ENCODE measurements around the gene WFDC11.
"Not testable (repeated sequence)": the region's sequence is repeated elsewhere in the genome, so short reads cannot be mapped to it uniquely, and the experiment has no call there.

The WFDC11 gene

DNA sequence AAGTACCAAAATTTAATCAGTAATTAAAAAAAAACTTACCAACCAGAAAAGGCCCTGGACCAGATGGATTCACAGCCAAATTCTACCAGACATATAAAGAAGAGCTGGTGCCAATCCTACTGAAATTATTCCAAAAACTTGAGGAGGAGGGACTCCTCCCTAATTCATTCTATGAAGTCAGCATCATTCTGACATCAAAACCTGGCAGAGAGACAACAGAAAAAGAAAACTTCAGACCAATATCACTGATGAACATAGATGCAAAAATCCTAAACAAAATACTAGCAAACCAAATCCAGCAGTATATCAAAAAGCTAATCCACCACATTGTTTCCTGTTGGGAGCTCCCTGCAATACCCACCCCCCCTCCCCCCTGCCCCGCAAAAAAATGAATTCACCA, at the start of gene WFDC11:
WFDC11 (minus strand) TSS at position 101 of the 400 bp plus-strand sequence. CDS start 19,639 bp downstream, outside the sequence.
- DNase-seq: no peak

DNA sequence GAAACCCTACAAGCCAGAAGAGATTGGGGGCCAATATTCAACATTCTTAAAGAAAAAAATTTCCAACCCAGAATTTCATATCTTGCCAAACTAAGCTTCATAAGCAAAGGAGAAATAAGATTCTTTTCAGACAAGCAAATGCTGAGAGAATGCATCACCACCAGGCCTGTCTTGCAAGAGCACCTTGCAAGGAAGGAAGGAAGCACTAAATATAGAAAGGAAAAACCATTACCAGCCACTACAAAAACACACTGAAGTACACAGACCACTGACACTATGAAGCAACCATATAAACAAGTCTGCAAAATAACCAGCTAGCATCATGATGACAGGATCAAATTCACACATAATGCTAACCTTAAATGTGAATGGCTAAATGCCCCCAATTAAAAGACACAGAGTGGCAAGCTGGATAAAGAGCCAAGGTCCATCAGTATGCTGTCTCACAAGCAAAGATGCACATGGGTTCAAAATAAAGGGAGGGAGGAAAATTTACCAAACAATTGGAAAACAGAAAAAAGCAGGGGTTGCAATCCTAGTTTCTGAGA, 46.2 kb upstream of the WFDC11 start:
- DNase-seq: not testable (repeated sequence)

DNA sequence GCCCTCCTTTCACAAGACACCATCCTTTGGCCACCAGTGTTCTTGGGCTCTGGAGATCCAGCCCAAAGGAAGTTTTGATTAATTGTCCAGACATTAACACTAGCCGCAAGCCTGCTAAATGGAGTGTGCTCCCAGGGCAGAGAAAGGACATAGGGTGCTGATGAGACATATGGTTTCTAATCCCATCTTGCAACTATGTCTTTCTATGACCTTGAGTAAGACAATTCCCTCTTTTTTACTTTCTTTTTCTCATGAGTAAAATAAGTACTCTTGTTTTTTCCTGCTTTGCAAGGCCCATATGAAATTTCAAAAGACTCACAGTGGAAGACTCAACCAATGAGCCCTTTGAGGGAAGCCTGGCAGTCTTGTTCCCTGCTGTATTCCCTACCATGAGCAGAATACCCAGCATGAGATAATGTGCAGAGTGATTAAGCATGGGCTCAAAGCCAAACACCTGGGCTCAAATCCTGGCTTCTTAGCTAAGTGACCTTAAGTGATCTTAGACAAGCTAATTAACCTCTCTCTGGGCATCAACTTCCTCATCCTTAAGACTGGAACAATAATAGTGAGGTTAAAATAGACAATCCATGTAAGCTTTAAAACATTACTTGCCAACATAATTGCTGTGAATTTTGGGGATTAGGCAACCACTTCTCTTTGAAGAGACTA, 35.1 kb upstream of the WFDC11 start, which contains the start of gene WFDC10B:
WFDC10B (minus strand) TSS at position 51 of the 669 bp plus-strand sequence. CDS start 19,027 bp downstream, outside the sequence.
- DNase-seq: no peak

DNA sequence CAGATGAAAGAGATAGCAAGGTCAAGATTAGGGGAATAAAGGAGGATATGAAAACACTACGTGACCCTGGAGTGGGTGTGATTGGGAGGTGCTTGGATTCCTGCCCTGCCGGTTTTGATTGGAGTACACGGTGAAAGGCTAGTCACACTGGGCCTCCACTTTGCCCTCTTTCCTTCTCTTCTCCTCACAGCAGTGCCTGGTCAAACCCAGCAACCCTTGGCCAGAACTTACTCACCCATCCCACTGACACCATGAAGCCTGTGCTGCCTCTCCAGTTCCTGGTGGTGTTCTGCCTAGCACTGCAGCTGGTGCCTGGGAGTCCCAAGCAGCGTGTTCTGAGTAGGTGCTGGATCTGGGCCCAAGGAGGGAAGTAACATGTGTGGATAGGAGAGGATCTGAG, 31.8 kb upstream of the WFDC11 start, which contains the start of gene WFDC13:
WFDC13 (plus strand) TSS at position 166 of the 400 bp plus-strand sequence; CDS start at position 252, 86 bp downstream.
- DNase-seq: no peak

DNA sequence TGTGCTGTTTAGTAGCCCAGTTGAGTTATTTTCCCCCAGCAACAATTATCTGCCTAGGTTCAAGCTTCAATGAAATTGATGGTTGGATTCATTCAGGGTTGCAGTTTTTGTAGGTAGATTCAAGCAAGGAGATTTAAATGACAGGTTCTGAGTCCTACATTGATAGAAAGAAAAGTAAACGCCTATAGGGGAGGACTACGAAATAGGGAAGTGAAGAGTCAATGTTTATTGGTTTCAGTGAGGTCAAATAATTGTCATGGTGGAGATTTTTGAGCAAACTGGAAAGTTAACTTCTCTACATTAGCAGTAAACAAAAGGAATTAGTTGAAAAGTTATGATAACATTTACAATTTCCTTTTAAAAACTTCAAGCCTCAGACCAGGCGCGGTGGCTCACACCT, 31.1 kb upstream of the WFDC11 start:
- DNase-seq: no peak

DNA sequence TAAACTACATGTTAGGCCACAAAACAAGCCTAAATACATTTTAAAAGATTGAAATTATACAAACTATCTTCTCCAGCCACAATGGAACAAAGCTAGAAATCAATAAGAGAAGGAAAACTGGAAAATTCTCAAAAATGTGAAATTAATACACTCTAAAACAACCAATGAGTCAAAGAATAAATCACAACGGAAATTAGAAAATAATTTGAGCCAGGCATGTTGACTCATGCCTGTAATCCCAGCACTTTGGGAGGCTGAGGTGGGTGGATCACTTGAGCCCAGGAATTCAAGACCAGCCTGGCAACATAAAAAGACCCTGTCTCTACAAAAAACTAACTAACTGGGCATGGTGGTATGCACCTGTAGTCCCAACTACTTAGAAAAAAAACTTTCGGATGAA, 25.5 kb upstream of the WFDC11 start:
- DNase-seq: no peak

DNA sequence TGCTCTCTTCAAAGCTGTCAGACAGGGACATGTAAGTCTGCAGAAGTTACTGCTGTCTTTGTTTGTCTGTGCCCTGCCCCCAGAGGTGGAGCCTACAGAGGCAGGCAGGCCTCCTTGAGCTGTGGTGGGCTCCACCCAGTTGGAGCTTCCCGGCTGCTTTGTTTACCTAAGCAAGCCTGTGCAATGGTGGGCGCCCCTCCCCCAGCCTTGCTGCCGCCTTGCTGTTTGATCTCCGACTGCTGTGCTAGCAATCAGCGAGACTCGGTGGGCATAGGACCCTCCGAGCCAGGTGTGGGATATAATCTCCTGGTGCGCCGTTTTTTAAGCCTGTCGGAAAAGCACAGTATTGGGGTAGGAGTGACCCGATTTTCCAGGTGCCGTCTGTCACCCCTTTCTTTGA, 23.3 kb upstream of the WFDC11 start:
- not testable (repeated sequence) for DNase-seq

DNA sequence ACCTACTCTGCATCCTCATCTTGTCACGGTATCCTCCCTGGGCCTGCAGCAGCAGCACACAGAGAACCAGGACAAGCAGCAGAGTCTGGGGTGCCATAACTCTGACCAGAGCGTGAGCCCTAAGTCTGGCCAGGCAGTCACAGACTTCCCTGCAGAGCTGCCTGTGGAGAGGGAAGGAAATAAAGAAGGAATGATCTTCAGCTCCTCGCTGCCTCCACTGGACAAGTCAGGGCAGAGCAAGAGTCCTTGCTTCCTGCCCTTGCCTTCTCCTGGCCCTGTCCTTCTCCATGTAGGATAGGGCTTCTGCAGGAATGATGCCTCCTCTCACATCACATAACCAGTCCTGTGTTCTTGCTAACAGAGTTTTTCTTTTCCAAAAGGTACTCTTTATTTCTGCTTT, 15.9 kb upstream of the WFDC11 start:
- no peak for DNase-seq

DNA sequence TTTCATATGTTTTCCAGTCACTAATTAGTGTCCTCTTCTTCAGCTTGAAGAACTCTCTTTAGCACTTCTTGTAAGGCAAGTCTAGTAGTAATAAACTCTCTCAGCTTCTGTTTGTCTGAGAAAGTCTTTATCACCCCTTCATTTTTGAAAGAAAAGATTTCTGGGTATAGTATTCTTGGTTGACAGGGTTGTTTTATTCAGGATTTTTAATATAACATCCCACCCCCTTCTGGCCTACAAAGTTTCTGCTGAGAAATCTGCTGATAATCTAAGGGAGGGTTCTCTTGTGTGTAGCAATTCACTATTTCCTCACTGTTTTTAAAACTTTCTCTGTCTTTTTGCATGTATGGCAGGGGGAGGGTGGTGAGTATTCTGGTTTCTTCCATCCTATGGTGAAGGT, 9.6 kb upstream of the WFDC11 start:
- DNase-seq: no peak

DNA sequence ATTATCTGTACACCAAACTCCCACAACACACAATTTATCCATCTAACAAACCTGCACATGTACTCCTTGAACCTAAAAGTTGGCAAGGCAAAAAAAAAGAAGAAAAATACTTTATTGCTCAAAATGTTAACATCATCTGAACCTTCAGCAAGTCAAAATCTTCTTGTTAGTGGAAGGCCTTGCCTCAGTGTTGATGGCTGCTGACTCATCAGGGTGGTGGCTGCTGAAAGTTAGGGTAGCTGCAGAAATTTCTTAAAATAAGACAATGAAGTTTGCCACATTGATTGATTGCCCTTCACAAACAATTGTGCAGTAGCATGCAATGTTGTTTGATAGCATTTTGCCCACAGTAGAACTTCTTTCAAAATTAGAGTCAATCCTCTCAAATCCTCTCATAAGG, 2.7 kb upstream of the WFDC11 start:
- DNase-seq: no peak

DNA sequence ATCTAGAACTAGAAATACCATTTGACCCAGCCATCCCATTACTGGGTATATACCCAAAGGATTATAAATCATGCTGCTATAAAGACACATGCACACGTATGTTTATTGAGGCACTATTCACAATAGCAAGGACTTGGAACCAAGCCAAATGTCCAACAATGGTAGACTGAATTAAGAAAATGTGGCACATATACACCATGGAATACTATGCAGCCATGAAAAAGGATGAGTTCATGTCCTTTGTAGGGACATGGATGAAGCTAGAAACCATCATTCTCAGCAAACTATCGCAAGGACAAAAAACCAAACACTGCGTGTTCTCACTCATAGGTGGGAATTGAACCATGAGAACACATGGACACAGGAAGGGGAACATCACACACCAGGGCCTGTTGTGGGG, 13.0 kb downstream of the WFDC11 start:
- DNase-seq: not testable (repeated sequence)

DNA sequence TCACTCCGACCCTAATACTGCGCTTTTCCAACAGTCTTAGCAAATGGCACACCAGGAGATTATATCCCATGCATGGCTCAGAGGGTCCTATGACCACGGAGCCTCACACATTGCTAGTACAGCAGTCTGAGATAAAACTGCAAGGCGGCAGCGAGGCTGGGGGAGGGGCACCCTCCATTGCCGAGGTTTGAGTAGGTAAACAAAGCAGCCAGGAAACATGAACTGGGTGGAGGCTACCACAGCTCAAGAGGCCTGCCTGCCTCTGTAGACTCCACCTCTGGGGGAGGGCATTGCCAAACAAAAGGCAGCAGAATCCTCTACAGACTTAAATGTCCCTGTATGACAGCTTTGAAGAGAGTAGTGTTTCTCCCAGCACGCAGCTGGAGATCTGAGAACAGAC, 18.3 kb downstream of the WFDC11 start:
- not testable (repeated sequence) for DNase-seq

DNA sequence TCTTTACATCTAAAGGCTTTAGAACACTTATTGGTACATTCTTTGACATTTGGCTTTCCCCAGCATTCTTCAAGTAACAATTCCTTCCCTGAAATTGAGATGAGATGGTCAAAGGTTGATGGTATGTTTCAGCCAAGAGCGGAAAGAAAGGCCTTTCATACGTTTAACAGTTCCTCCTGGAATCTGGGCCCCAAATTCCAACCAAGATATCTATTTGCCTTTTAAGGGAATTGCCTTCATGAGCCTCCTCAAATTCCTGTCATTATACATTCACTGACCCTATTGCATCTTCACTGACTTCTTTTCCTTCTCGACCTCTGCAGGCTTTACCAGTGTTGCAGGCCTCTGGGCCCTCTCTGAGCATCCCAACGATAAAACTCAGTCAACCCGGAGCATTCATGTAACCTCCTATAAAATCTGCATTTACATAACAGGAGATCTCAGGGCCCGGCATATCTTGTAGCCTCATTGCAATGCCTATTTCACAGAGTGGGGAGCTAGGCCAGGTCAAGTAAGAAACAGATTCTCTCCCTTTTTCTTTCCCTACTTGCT, 20.7 kb downstream of the WFDC11 start:
- no peak for DNase-seq

DNA sequence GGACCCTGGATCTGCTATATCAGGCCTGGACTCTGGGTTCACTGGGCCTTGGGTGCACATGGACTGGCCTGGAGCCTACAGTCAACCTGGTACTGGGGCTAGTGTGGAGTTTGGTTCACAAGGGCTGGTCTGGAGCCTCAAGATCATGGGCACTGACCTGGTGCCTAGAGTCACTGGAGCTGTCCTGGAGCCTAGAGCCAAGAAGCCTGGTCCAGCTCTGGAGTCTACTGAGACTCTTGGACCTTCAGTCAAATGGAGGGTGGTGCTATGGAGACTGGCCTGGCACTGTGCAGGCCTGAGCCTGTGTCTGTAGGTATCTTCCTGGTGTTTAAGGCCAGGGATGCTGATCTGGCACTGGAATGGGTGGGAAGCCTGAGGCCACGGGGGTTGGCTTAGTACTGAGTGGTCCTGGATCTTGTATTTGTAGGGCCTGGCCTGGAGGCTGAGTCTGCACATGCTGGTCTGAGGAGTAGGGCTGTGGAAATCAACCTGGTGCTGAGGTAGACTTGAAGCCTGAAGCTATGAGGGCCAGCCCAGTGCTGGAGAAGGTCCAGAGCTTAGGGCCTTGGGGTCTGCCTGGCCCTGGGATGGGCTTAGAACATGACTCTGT, 22.5 kb downstream of the WFDC11 start:
- no peak for DNase-seq

DNA sequence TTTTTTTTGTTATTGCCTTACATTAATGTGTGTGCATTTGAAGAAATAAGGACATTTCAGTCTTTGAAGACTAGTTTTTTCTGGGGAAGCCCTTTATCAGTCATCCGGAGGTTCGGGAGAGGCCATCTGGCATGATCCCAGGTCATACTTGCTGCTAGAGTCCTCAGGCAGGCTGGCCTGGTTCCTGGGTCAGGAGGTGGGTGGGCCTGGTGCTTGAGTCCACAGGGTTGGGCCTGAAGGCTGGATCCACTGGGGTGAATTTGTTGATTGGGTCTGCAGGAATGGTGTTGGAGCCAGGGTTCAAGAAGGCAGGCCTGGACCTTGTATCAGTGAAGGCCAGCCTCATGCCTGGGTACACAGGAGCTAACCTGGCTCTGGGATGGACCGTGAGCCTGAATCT, 23.2 kb downstream of the WFDC11 start:
- no peak for DNase-seq

DNA sequence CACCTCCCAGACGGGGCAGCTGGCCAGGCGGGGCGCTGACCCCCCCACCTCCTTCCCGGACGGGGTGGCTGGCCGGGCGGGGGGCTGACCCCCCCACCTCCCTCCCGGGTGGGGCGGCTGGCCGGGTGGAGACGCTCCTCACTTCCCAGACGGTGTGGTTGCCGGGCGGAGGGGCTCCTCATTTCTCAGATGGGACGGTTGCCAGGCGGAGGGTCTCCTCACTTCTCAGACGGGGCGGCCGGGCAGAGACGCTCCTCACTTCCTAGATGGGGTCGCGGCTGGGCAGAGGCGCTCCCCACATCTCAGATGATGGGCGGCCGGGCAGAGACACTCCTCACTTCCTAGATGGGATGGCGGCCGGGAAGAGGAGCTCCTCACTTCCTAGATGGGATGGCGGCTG, 24.2 kb downstream of the WFDC11 start:
- not testable (repeated sequence) for DNase-seq

DNA sequence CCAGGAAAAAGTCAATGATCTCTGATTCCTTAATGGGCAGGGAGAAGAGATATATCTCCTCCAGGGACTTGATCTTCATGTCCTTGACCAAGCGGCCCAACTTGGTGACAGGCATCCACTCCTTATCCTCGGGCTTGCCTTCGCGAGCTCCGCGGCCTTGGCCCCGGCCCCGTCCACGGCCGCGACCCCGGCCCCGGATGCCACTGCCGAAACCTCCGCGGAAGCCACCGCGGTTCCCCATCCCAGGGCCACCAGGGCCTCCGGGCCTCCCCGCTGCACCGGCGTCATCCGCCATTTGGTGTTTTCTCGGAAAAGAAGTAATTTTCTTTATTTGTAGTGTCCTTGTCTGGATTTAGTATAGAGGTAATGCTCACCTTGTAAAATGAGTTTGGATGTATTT, 29.0 kb downstream of the WFDC11 start:
- not testable (repeated sequence) for DNase-seq

DNA sequence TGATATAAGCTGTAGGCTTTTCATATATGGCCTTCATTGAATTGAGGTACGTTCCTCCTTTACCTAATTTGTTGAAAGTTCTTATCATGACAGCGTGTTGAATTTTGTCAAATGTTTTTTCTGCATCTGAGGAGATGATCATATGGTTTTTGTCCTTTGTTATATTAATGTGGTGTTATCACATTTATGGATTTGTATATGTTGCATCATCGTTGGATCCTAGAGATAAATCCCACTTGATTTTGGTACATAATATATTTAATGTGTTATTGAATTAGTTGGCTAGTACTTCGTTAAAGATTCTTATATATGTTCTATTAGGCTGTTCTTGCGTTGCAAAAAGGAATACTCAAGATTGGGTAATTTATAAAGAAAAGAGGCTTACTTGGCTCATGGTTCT, 30.4 kb downstream of the WFDC11 start:
- no peak for DNase-seq

DNA sequence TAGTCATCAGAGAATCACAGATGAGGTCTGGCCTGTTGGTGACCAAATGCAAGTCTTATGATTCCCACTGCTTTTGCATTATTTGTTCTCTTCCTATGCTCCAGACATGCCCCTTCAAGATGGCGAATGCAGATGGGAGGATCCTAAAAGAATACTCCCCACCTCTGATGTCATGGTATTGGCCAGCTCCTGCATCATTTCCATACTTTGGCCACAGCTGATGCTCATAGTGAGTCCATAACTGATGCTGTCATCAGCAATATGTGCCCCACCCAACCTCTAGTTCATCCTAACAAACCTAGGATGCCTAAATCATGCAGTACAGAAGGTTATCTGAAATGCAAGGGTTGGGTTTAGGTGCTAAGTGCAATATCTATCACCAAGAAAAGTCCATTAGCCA, 33.5 kb downstream of the WFDC11 start:
- DNase-seq: no peak

DNA sequence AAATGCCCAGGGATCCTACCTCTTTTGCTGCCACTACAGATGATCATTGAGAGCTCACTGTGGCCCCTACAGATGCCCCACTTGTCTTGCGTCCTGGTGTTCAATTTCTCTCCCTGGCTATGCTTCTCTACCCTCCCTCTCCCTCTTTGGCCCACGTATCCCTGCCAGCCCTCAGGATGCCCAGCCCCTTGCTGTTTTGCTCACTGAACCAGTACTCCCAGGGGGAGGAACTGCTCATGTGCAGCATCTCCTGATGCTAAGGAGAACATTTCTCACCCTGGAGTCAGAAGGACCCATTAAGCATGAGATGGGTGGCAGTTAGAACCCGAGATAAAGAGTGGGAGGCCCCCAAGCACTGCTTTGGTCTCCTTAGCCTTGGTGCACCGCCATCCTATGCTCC, 38.9 kb downstream of the WFDC11 start, which contains the start of gene WFDC9:
WFDC9 (minus strand) TSS at position 101 of the 400 bp plus-strand sequence. CDS start 21,103 bp downstream, outside the sequence.
- no peak for DNase-seq

DNA sequence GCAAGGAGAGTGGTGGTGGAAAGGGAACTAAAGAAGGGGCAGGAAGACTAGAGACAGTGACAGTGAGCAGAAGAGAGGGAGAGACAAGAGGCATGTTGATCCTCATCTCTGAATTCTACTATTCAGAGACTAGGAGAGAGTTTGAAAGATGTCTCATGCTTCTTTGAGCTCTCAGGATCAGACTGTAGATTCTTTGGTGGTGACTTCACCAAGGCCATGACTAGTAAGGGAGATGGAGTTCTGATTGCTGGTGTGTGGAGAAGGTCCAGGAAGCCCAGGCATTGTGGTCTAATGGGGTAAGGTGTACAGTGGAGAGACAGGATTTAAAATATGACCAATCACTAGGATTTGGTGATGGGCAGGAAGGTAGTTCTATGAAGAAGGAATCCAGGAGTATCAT, 39.7 kb downstream of the WFDC11 start:
- no peak for DNase-seq

DNA sequence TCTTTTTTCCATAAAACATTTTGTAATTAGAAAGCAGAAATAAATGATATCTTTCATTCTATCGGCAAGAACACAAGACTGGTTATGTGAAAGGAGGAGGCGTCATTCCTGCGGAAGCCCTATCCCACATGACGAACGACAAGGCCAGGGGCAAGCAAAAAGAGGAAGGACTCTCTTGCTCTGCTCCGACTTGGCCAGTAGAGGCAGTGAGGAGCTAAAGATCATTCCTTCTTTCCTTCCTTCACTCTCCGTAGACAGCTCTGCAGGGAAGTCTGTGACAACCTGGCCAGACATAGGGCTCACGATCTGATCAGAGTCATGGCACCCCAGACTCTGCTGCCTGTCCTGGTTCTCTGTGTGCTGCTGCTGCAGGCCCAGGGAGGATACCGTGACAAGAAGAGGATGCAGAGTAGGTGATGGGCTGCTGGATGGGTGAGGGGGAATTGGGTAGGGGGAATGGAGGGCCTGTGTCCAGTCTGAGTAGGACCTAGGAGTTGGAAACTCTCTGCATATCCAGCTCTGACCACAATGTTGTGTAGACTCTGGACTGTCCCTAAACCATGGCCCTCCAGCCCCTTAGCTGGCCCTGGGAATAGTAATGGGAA, 40.4 kb downstream of the WFDC11 start, which contains the start of gene WFDC10A:
WFDC10A (plus strand) TSS at position 244 of the 605 bp plus-strand sequence; CDS start at position 319, 75 bp downstream.
- DNase-seq: no peak

DNA sequence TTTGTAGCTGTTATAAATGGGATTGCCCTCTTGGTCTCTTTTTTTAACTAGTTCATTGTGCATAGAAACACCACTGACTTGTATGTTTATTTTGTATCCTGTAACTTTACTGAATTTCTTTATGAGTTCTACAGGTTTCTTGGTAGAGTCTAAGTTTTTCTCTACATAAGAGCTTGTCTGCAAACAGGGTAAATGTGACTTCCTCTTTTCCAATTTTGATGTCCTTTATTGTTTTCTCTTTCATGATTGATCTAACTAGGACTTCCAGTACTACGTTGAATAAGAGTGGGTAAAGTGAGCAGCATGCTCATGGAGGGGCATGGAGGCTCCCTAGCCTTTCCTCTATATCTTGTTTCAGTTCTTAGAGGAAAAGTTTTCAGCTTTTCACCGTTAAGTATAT, 43.5 kb downstream of the WFDC11 start:
- no peak for DNase-seq

Measured in activated T-cell treated with anti-CD3 and anti-CD28 coated beads, Interleukin-2, amount 50 U/mL, for 1 hour (primary cell).